GM18508 (cell line): ENCODE data around the gene TBX15.

ENCODE experiments used
- ATAC-seq: cut with Tn5 transposase; IDR thresholded peaks from one replicate; pipeline ENCODE4 v1.9.1; 2021; ENCODE audit warnings: moderate number of reproducible peaks; ENCODE audit not compliant: insufficient read depth, unreplicated experiment

The TBX15 gene

DNA sequence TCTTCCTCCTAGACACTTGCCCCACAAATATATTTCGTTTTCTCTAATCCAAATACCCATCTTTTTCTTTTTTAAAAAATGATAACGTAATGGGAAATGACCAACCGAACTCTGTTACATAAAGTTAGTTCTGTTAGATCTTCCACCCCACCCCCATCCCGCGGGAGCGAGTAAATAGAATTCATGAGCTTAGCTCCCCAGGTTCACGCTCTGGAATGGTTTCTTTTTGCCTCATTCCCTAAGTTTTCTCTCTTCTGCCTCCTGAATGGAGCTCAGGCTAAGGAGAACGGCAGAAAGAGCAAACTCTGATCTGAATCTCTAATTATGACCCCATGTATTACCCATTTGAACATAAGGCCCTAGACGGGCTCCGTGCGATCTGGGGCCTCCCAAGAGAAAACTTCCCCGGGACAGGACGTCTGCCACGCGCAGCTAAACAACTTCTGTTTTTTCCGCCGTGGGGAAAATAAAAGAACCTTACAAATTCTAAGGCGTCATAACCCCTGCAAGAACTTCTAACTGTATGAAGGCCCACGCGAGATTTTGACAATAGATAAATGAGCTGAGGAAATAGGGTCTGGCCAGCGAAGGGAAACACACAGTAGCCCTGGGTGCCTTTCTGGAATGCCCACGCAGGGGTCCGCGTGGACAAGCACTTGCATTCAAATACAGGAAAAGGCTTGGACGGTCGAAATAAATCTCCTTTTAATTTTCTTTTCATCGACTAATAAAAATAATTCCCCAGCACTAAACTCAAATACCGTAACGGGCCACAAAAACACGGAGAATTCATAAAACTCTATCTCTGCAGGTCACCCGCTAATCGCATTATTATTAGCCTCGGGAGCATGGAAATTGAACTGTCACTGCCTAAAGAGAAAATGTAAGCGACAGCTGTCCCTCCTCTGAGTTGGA lies 2.2 kb downstream of the TBX15 start:
- ATAC-seq = no peak

DNA sequence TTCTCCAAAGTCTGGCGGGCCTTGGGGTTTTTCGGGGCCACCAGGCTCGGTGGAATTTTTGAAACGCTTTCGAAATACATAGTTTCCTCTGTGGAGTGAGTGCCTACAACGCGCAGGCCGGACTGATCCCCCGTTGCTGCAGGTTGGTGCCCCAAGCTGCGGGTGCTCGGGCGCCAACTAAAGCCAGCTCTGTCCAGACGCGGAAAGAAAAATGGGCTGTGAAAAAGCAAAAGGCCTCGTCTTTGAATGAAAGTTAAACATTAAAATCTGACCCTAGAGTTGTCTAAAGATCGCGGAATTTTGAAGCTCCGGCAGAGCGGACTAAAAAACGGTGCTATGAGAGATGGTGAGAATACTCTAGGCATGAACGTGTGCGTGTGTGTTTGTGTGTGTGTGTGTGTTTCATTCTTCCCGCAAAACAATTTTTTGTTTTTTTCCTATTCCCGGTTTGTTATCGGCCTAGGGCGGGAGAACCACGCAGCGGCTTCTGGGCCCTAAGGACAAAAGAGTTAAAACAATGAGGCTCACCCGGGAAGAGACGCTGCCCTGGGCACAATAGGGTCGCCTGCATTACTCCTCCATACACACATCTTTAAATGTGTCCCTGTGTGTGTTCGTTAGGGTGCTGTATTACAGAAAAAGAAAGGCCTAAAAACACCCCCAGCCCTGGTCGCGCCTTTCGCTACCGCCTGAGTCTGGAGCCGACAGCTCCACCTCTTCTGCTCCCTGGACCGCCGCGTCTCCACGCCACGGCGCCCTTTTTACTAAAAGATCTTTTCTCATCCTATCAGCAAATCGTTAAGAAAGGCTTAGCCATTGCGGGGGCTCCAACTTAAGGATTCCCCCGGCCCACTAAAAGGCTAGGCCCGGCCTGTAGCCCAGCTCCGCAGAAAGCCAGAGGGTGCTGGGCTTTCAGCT lies 3.2 kb downstream of the TBX15 start:
- ATAC-seq = no peak

DNA sequence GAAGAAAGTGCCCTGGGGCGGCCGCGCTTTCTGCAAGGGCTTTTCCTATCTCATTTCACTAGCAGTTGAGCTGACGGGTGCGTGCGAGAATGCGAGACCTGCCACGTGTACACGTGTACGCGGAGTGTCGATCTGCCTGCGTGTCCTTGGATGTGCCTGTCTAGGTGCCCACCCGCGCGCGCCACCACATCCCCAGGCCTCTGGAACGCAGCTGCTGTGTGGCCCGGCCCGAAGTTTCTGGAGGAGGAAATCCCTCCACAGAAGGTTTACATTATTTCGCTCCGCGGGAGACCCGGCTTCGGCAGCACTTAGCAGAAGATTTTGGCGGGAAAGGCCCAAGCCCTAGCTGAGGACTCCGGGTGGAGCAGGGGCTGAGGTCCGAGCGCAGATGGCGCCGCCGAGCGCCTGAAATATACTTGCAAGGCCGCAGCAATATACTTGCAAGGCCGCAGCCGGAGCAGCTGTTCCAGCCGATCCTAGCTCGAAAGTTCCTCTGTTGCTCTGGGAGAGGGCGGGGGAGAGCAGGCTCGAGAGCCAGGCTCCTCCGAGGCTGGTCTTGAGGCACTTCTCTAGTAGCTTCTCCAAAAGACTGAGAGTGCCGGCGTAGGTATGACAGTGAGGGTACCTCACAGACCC lies 3.9 kb downstream of the TBX15 start:
- no peak for ATAC-seq

DNA sequence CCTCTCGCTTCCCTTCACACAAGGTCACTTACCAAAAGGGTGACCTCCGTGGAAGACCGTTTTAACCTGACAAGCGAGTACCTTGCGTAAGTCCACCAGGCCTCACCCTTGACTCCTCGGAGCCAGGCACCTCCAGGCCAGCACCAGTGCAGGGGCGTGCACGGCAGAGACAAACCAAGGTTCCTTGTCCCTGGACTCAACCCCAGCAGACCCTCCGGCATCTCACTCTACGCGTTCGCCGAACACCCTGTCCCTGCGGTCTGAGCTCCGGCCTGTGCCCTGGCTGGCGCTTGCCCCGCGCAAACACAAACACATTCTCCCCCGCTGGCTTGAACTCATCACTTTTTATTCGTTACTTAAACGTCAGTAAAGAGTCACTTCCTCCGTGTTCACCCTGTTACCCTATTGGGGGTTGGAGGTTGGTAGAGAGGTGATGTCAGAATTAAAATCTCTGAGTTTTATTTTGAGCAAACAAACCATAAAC lies 4.5 kb downstream of the TBX15 start:
- no peak for ATAC-seq

DNA sequence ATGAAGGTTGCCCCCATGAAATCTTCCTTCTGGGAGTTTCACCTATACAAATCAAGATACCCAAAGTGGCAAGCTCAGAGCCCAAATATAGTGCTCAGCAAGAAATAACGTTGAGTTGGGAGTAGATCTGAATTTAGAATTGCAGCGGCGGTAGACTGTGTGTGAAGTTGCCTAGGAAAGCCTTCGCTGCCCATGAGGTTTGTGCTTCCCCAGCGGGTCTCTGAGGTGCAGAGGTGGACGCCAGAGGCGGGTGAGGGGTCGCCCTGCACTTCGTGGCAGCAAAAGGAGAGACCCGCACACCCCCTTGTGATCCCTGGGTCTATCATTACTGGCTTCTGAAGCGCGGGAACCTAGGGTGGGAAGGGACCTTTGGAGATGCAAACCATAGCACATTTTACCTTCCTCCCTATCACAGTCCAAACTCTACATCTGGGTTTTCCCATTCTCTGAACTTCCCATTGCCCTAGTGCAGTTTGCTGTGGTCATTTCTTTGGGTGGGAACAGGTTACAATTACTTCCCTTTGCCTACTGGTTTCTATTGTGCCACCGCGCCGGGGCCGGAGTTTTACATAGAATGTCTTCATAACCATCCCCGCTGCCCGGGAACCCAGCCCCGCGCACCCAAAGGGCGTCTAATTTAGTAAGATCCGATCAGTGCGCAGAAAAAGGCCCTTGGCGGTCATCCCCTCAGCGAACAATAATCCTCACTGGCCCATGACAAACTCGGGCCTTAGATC lies 5.2 kb downstream of the TBX15 start:
- no peak for ATAC-seq

DNA sequence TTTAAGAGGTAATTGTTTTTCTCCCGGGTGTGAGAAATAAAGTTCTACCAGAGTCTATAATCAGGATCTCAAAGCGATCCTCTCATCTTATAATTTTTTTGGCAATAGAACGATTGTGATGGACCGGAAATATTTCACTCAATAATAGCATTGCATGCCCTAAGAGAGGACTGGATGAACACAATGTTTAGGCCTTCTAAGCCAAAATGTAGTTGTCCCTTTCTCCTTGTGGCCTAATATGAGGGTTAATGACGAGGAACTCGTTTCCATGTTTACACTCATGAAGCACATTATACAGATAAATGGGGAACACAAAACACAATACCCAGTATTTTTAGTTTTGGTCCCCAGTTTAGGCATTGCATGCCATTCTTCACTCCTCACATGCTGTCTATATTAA lies 5.9 kb downstream of the TBX15 start:
- ATAC-seq = no peak

DNA sequence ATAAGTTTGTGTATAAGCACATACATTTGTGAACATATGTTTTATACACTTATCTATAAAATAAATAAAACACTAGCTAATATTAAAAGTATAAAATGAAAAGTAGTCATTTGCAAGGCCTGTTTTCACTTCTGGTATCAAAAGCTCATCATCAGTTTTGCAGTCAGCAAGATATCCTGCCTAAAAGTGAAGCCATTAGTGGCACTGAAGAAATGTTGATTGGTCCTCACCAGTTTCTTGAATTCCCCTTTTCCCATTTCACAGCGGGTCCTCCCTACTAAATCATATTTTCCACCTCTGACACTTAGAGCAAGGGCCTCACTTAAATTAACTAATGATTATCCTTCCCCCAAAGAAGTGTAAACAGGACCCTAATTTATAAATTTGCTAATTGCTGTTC lies 6.7 kb downstream of the TBX15 start:
- ATAC-seq = no peak

DNA sequence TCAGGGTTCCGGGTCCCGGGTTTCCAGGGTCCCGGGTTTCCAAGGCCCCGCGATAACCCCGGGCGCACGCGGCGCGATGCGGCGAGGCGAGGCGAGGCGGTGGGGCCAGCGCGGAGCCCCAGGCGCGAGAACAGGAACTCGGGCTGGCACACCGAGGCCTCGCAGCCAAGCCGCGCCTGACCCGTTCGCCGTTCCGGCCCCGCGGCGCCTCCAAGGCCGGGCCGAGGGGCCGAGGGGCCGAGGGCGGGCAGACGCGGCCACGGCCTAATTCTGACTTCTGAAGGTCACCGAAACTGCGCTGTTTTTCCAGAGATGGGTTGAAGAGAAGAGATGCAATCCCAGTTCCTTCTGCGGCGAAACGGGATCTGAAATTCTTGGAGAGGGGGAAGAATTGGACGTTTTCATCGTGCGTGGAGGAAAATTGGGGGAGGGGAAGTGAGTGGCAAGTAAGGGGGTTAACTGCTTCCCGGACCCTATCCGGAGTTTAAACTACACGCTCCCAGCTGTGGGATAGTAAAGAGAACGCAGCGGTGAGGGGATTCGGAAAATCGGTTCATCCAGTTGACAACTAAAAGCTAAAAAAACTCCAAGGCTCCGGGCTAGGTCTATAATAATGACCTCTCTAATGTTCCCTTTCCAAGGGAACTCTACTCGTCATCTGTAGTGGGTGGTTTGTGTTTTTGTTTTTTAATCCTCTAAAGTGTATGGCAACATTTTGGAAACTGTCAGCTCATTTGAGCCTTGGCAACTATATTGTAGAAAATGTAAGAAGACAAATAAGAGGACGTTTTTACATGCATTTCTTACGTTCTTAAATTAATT lies 8.2 kb downstream of the TBX15 start:
- no peak for ATAC-seq

DNA sequence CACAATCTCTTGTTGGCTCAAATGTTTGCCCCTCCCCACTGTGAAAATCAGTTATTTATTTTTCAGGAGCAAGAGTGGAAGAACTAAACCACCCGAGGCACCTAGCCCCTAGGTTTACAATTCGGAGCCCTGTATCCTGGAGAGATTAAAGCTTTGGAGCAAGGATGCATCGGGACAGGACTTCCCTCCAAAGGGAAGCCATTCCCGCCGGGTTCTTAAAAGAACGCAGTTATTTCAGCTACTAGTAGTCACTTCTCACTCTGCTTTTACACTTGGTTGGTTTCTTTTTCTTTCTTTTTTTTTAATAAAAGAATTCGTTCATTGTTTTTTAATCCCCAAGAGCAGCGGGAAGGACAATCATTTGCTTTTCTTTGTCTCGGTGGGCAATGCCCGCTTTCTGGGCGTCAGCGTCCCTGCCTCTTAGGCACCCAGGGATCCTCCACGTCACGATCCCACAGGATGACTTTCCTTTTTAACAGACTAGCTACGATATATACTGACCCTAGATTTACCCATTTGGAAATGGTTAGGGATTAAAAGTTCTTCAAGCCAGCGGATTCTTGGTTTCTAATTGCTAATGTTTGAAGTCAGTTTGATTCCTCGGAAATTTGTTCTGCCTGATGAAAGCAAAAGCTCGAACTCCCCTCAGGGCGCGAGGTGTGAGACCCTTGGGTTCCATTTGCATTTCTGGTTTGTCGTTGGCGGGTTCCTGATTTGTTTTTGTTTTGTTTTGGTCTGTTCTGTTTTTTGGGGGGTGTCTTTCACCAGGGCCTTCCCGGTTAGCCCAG lies 9.0 kb downstream of the TBX15 start:
- no peak for ATAC-seq

DNA sequence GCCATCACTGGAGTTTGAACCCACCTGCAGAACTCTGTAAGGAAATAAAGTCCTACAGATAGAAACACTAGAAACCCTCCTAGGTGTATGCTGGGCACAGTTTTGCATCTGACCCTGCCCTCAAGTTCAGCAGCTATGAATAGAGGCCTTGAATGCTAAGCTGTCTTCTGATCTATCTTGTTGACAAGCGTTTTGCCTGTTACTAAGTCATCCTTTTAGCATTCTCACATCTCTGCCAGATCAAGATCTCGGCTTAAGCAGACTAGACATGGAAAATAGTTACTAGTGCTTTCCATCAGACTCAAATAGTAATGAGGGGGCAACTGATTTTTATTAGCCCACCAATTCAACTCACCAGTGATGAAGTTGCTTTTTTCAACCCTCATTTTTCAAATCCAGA lies 10.5 kb downstream of the TBX15 start:
- ATAC-seq = no peak

DNA sequence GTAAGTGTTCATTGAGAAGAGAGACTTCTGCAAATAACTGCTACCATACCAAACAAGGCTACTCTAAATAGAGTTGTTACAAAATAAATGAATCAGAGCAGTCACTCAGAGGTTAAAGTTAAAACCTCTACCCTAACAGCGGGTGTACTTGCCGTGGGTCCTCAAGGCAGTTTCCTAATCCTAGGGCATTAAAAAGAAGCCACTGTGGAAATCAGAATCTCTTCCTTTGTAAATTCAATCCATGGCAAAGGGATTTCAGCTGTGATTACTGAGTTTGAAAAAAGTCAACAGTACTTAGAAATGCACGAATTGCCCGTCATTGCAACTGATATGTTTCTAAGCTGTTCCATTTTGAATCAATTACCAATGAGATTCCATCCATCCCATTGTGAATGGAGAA lies 13.5 kb downstream of the TBX15 start:
- no peak for ATAC-seq

DNA sequence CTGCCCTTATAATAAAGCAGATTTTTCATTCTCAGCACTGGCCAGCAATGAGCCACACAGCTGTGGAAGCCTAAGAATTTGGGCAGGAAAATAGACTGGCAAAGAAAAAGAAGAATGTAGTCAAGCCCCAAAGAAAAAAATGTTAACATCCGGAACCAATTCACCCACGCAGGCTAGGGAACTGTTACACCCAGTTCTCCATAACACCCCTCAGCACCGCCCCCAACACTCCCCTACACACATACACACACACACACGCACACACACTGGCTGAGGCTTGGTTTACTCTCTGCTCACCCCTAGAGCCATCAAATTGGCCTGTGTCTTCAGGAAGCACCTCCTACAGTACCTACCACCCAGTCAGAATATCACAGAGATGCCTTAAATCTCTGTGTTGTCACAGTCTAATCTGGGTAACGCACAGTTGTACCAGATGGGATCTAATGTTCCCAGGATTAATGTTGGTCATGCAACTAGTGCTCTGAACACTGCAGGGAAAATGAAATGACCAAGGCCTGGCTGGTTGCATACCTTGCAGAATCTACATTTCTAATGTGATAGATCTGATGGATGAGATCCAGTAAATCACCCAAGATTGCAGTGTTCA lies 14.5 kb downstream of the TBX15 start:
- no peak for ATAC-seq

DNA sequence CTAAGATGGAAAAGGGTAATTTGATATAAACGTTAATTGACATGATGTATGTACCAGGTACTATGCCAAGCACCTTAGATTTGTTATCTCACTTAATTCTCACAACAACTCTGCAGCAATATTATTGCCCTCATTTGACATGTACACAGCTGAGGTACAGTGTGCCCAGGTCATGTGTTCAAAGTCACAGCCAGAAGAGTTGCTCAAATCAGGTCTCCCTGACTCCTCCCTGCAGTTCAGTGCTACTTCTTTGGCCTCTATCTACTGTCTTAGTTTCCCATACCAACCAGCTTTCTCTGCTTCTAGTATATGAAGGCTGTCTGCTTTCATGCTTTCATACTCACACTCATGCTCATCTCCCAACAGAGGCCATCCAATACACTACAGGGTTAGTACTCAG lies 15.1 kb downstream of the TBX15 start:
- no peak for ATAC-seq

DNA sequence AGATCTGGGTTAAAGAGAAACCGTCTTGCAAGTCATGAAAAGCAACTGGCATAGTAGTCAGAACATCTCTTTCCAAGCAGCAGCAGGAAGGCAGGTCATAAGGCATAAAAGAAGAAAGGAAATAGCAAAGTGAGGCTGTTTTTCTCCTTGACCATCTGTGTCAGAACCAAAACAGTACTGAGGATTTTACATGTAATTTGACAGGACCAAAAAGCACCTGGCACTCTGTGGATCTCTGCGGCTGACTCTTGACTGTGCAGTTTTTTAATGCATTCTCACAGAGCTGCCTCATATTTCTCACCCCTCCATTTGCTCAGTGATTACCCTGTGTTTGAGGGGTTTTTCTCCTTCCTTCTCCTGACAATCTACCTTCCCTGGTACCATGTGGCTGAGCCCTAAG lies 17.7 kb downstream of the TBX15 start:
- no peak for ATAC-seq

DNA sequence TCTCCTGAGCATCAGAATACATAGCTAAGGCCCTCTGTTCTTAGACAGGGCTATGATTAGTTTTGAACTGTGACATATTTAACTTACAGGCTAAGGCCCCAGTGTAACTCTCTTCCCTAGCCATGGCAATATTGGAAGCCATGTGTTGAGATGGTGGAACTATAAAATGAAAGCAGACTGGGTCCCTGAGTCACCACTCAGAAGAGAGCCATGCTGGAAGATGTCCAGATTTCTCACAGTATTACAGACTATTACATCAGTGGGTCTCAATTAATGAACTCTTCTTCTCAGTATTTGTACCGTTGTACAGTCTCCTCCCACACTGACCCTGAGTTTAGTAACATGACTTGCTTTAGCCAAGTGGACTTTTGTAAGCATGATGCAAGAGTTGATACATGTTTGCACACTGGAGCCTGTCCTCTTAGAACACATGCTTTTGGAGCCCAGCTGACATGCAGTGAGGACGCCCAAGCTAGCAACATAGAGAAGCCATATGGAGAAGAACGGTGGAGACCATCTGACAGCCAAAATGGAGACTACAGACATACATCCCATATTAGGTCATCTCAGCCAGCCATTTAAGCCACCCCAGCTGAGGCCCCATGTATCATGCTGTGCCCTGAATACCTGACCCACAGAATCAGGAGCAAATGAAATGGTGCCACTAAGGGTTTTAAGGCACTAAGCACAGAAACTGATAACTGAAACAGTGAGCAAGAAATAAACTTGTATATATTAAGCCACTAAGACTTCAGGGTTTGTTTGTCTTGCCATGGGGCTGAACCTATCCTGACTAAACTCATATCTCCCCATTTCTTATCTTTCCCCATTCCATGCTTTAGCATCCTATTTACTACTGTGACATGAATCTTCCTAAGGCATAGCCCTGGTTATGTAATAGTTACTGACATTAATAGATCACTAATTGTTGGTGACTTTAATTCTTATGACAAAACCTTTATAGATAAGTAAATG lies 24.4 kb downstream of the TBX15 start:
- ATAC-seq = no peak

DNA sequence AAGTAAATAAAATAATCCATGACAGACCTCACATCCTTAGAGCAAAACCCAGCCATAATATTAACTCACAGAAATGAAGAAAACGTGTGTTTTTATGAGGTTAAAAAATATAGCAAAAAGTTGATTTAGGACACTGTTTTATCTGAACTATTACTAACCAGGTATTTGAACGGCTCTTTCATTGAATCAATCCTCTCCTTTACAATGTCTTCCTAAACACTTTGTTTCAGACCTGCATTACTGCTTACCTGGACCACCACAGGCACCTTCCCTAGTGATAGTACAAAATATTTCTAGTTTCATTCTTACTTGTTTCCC lies 25.0 kb downstream of the TBX15 start:
- ATAC-seq = no peak

DNA sequence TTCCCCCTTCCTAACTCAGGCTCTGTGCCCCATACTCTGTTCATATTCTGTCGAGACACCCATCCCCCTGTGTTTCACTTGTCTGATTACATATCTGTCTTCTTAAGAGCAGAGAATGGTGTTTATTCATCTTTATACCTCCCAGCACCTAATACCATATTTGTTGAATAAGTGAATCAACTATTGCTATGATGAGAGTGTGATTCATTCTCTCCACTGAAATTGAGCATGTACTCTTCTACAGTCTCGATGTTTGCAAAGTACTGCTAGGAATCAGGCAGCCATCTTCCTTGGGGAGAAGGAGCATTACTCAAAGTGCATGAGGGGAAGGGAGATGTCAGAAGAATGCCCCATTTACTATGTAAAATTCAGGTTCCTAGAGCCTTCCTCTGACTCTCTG lies 27.0 kb downstream of the TBX15 start:
- ATAC-seq = no peak
